ENCODE measurements around the gene TEX261. TPM values are rescaled to one million over a fixed set of nuclear protein-coding genes. Genes with fewer than 3 reads are reported as not detected.

Gene TEX261
- total RNA-seq, 1 experiment from 2014 or later, result 60.1 TPM

GRCh38 chr2:70982971-70983370 is 11.7 kb downstream of the TEX261 start:
- no peak for DNase-seq (ENCODE audit: low read depth)

- DNase-seq (ENCODE audit: low read depth), result no peak
Observed at GRCh38 chr2:70981866-70982810, 12.5 kb downstream of the TEX261 start.

GRCh38 chr2:70981421-70981820 is 13.3 kb downstream of the TEX261 start:
- no peak for DNase-seq (ENCODE audit: low read depth)

GRCh38 chr2:70979626-70980025 is 15.0 kb downstream of the TEX261 start:
- DNase-seq (ENCODE audit: low read depth), result no peak

GRCh38 chr2:70979180-70979488 is 15.5 kb downstream of the TEX261 start:
- DNase-seq (ENCODE audit: low read depth), result no peak

- DNase-seq (ENCODE audit: low read depth), result no peak
Observed at GRCh38 chr2:70978341-70979179, 16.1 kb downstream of the TEX261 start, which contains the start of gene ANKRD53. Gene ANKRD53 (plus strand): TSS chr2:70978630. CDS start chr2:70978646, 16 bp downstream.

GRCh38 chr2:70977605-70978205 is 17.0 kb downstream of the TEX261 start:
- no peak for DNase-seq (ENCODE audit: low read depth)

- no peak for DNase-seq (ENCODE audit: low read depth)
Observed at GRCh38 chr2:70975237-70975636, 19.4 kb downstream of the TEX261 start.

GRCh38 chr2:70974592-70974991 is 20.1 kb downstream of the TEX261 start:
- DNase-seq (ENCODE audit: low read depth), result no peak

- no peak for DNase-seq (ENCODE audit: low read depth)
Observed at GRCh38 chr2:70967189-70967588, 27.5 kb downstream of the TEX261 start.

- DNase-seq (ENCODE audit: low read depth), result no peak
Observed at GRCh38 chr2:70966681-70967080, 28.0 kb downstream of the TEX261 start.

- no peak for DNase-seq (ENCODE audit: low read depth)
Observed at GRCh38 chr2:70965506-70965905, 29.2 kb downstream of the TEX261 start.

GRCh38 chr2:70964596-70965386 is 29.9 kb downstream of the TEX261 start:
- peak; percentile 28 for DNase-seq (ENCODE audit: low read depth)

GRCh38 chr2:70964133-70964532 is 30.5 kb downstream of the TEX261 start:
- no peak for DNase-seq (ENCODE audit: low read depth)

GRCh38 chr2:70962885-70963878 is 31.5 kb downstream of the TEX261 start:
- no peak for DNase-seq (ENCODE audit: low read depth)

GRCh38 chr2:70962211-70962884 is 32.3 kb downstream of the TEX261 start:
- DNase-seq (ENCODE audit: low read depth), result no peak

- no peak for DNase-seq (ENCODE audit: low read depth)
Observed at GRCh38 chr2:70961648-70961994, 33.1 kb downstream of the TEX261 start.

GRCh38 chr2:70960833-70961647 is 33.6 kb downstream of the TEX261 start:
- no peak for DNase-seq (ENCODE audit: low read depth)
